ENCODE measurements around the gene BACH1. TPM values are rescaled to one million over a fixed set of nuclear protein-coding genes. Genes with fewer than 3 reads are reported as not detected.

Gene BACH1
- polyA plus RNA-seq, 1 of the 3 experiments (the other 2 are of a cell fraction) = 18.1 TPM

- Histone ChIP-seq H3K9ac (no peak overlapping the region), H3K4me1 (ENCODE audit: control insufficient read depth in 1 of 2, insufficient read depth in 2 of 2, low read depth in 1 of 2, low read length in 1 of 2) (peaks cover 0 to 14% of the 10 kb centered on the region in 2 experiments; a peak in 3 of 4 replicates), H3K36me3 (replicated peaks in 1 of 2; ENCODE audit: control insufficient read depth in 1 of 2, insufficient read depth in 2 of 2, low read length in 1 of 2) (peaks cover 0 to 42% of the 10 kb centered on the region in 2 experiments), H3K27ac (ENCODE audit: low read depth in 2 of 2, low read length in 1 of 2) (no peak overlapping the region), H4K20me1 (ENCODE audit: insufficient read depth) (no peaks in the 10 kb centered on the region), H3F3A (replicated peaks; ENCODE audit: insufficient read depth) (peaks cover 41% of the 10 kb centered on the region), H2AFZ (ENCODE audit: low read depth) (no peak overlapping the region), H3K9me3 (peaks cover 11% of the 10 kb centered on the region; the same call in 1 of the 2 replicates), H3K9me2 (no peaks in the 10 kb centered on the region), H3K4me2 (no peak overlapping the region), H3K79me2 (ENCODE audit: insufficient read depth) (no peaks in the 10 kb centered on the region), H3K4me3 (ENCODE audit: low read depth in 2 of 2, low read length in 1 of 2) (no peak overlapping the region), H3K27me3 (ENCODE audit: insufficient read depth) (no peaks in the 10 kb centered on the region)
- TF ChIP-seq FOSL2 (IDR thresholded peaks at IDR 0.05; ENCODE audit: borderline replicate concordance, low read depth) (no peak), MAX (IDR thresholded peaks at IDR 0.05; ENCODE audit: low read depth) (no peak), CTCF (IDR thresholded peaks at IDR 0.05) (no peak), SMC3 (IDR thresholded peaks at IDR 0.05; ENCODE audit: low read depth, low read length) (no peak), GATA2 (CRISPR knock-in tag; IDR thresholded peaks at IDR 0.05) (no peak), MXI1 (IDR thresholded peaks at IDR 0.05; ENCODE audit: low read depth, low read length) (no peak), JUND (IDR thresholded peaks at IDR 0.05) (no peak), RFX5 (IDR thresholded peaks at IDR 0.05; ENCODE audit: low read length) (no peak)
- CTCF ChIA-PET = no interaction called here
- WGBS (ENCODE audit: low lambda C conversion rate) = 64% methylated on average over 1 of the region's 1 CpG
- no peak for DNase-seq
- POLR2A ChIA-PET = no interaction called here
Observed at GRCh38 chr21:29254550-29254949, 44.2 kb upstream of the BACH1 start.

- Histone ChIP-seq H3K9me3 (peaks cover 11% of the 10 kb centered on the region; the same call in 1 of the 2 replicates), H3K4me2 (no peak overlapping the region), H3K9ac (no peak overlapping the region), H3K27me3 (ENCODE audit: insufficient read depth) (no peaks in the 10 kb centered on the region), H3F3A (replicated peaks; ENCODE audit: insufficient read depth) (peaks cover 36% of the 10 kb centered on the region), H3K36me3 (replicated peaks in 1 of 2; ENCODE audit: control insufficient read depth in 1 of 2, insufficient read depth in 2 of 2, low read length in 1 of 2) (peaks cover 0 to 31% of the 10 kb centered on the region in 2 experiments), H3K9me2 (no peaks in the 10 kb centered on the region), H3K27ac (ENCODE audit: low read depth in 2 of 2, low read length in 1 of 2) (no peak overlapping the region), H4K20me1 (ENCODE audit: insufficient read depth) (no peaks in the 10 kb centered on the region), H3K4me1 (ENCODE audit: control insufficient read depth in 1 of 2, insufficient read depth in 2 of 2, low read depth in 1 of 2, low read length in 1 of 2) (peaks cover 0 to 14% of the 10 kb centered on the region in 2 experiments; a peak in 3 of 4 replicates), H3K4me3 (ENCODE audit: low read depth in 2 of 2, low read length in 1 of 2) (no peak overlapping the region), H2AFZ (ENCODE audit: low read depth) (no peak overlapping the region), H3K79me2 (ENCODE audit: insufficient read depth) (0 out of 2 replicates have a peak, but pooled peaks cover 3% of the 10 kb centered on the region)
- WGBS (ENCODE audit: low lambda C conversion rate) = 51% methylated on average over 7 of the region's 7 CpGs
- POLR2A ChIA-PET = no interaction called here
- CTCF ChIA-PET = no interaction called here
- TF ChIP-seq GABPA (IDR thresholded peaks at IDR 0.05; ENCODE audit: low read depth) = no peak
- no peak for TF ChIP-seq YY1 (IDR thresholded peaks at IDR 0.05; ENCODE audit: low read depth)
- no peak for TF ChIP-seq FOXJ3 (CRISPR knock-in tag; IDR thresholded peaks at IDR 0.05)
- TF ChIP-seq TCF12 (IDR thresholded peaks at IDR 0.05) = no peak
- no peak for TF ChIP-seq NRF1 (IDR thresholded peaks at IDR 0.05; ENCODE audit: low read depth, low read length)
- no peak for TF ChIP-seq GATA2 (CRISPR knock-in tag; IDR thresholded peaks at IDR 0.05)
- DNase-seq = no peak
Observed at GRCh38 chr21:29256126-29256910, 42.4 kb upstream of the BACH1 start.
